IPS-NIHi11 (cell line): ENCODE results near the gene PDCD4.
"Not testable (repeated sequence)": the region's sequence is repeated elsewhere in the genome, so short reads cannot be mapped to it uniquely, and the experiment has no call there.

ENCODE experiments used
- DNase-seq: peaks from one replicate; pipeline ENCODE4 v3.0.0; 2012; ENCODE audit warnings: mixed read lengths, low spot score

PDCD4 gene

DNA sequence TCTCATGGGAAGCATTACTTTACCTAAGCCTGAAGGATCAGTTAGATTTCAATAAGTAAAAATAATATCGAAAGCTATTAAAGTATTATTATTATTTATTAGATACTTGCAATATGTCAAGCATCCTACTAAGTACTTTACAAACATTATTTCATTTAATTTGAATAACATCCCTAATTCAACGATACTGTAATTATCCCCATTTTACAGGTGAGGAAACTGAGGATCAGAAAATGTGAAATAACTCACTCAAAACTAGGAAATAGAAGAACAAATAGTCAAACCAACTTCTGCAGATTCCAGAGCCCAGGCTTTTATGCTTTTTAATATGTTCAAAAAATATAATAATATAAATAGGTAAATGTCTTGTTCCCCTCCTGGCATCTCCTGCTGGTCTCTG, 10.3 kb upstream of the PDCD4 start:
- no peak for DNase-seq

DNA sequence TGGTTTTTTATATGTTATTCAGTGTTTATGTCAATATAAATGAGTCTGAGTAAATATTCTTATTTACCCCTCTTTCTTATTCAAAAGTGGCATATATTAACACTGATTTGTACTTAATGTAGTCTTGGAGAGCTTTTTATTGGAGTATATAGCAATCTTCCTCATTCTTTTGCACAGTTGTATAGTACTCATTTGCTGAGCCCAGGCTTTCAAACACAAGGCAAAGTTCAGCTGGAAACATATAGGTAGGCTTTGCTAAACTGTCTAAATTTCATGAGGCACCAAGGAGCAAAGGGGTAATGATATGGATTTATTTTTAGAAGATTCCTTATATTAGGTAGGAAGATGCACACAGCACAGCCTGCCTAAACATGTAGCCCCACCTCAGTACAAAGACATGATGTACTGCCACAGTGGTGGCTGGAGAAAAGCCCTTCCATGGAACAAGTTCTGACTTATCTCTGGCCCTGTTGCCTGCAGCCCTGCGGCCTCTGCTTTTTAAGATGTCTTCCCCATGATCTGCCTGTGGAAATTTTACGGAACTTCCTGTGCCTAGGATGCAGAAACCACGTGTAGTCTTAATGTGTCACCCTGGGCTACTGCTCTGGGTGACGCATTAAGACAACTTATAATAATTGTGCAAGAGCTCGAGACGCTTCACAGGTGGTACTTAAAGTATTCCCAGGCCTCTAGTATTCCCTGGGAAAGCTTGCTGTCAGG, 9.6 kb upstream of the PDCD4 start:
- DNase-seq, result no peak

- no peak for DNase-seq
These were observed 8.8 kb upstream of the PDCD4 start for GRCh38 chr10:110862961-110863360.

GRCh38 chr10:110863361-110863760, 8.4 kb upstream of the PDCD4 start:
- no peak for DNase-seq

GRCh38 chr10:110863956-110864355, 7.8 kb upstream of the PDCD4 start:
- no peak for DNase-seq

- DNase-seq, result no peak
These were observed 7.0 kb upstream of the PDCD4 start for GRCh38 chr10:110864662-110865140.

DNA sequence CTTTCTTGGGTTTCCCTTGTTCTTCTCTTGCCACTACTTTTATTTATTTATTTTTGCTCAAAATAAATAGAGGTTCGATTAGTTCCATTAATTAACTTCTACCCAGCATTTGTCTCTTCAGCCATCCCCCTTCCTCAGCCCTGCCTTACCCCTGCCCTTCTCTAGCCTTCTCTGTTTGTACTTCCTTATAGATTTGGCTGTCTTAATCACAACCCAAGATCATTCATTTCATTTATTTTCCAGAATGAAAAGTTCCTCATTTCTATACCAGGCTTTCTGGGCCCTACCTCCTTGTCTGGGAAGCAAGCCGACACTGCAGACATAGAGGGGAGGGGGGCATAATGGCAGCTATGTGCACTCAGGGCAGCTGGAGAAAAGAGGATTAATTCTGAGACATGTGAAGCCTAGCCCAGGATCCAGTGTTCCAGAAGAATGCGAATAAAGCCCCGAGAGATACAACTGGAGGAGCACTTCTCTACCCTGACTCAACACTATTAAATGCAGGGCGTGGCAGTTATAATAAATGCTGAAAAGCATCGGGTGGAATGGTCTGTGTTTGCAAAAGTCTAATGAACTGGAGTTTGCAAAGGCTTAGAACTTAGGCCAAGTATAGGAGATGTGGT, 6.4 kb upstream of the PDCD4 start:
- DNase-seq, result no peak

- no peak for DNase-seq
These were observed 5.8 kb upstream of the PDCD4 start for GRCh38 chr10:110865809-110866482.

DNA sequence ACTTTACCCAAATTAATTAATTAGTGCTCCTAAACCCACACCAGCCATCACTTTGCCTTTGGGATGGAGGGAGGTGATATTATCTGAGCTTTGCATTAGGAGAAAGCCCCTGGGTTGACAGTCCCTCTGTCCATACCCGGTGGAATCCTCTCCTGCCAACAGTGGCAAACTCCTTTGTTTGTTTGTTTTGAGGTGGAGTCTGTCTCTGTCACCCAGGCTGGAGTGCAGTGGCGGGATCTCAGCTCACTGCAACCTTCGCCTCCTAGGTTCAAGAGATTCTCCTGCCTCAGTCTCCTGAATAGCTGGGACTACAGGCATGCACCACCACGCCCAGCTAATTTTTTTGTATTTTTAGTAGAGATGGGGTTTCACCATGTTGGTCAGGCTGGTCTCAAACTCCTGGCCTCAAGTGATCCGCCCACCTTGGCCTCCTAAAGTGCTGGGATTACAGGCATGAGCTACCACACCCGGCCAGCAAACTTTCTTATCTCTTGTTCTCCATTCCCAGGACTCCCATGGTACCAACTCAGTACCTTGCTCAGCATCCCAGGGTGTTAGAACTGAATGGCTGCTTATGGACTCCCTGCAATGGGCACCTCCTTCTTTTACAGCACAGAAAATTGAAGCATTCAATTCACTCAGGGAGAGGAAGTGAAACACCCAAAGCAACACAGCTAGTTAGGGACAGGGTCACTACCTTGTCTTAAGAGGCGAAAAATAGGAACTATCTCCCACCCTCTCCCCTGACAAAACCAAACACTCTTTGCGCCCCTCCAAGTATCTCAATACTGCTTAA, 4.5 kb upstream of the PDCD4 start:
- DNase-seq, result not testable (repeated sequence)

GRCh38 chr10:110867807-110868465, 3.8 kb upstream of the PDCD4 start:
- no peak for DNase-seq

DNA sequence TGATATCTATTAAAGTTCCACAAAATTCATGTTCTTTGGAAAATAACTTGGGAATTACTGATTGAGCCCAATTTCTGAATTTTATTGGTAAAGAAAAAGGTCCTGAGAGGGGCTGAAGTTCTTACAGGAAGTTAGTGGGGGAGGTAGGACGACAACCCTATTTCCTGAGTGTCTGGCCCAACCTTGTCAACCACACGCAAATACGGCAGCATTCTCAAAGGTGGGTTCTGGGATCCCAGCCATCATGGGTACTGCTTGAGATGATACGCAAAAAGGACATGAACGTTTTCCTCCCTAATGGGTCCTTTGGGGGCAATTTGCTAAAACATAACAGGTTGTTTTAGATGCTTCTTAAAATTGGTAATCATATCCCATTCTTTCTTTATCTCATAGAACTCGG, 2.7 kb upstream of the PDCD4 start:
- DNase-seq, result no peak

GRCh38 chr10:110870823-110871297, 868 bp upstream of the PDCD4 start:
- DNase-seq, result no peak

DNA sequence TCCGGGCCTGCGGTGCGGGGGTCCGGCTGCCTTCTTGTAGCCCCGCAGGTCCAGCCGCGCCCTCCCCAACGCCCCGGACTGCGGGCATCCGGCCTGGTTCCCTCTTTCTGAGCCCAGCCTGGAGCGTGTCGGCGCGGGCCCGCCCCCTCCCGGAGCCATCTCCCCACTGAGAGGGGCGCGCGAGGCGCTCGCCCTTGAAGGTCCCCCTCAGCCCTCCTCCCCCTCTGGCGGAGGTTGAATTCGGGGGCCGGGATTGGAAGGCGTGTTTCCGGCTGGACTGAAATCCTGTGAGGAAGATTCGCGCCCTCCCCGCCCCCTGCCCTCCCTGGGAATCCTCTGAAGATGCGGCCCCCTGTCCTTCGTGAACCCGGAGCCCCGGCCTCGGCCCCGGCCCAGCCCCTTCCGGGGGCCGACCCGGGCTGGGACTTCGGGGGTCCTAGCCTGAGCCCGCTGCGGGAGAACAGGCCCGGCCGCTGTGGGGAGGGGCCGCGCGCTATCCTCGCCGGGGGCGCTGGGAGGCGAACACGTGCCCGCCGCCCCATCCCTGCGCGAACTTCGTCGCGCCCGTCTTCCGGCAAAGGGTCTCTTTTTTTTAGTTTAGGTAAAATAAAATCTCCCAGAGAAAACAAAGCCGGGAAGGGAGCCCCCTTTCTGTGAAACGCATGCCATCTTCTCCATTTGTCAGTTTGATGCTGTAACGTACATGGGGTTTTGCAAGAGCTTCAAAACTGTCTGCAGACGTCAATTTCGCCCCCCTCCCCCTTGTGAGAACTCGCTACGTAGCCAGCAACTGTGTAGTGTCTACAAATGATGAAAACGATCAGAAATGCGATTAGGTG, 636 bp downstream of the PDCD4 start:
- peak; percentile 75 for DNase-seq

GRCh38 chr10:110872984-110873923, 1.5 kb downstream of the PDCD4 start:
- no peak for DNase-seq

- DNase-seq, result no peak
These were observed 2.2 kb downstream of the PDCD4 start for GRCh38 chr10:110873951-110874350.

- DNase-seq, result no peak
These were observed 4.3 kb downstream of the PDCD4 start for GRCh38 chr10:110876000-110876399.

DNA sequence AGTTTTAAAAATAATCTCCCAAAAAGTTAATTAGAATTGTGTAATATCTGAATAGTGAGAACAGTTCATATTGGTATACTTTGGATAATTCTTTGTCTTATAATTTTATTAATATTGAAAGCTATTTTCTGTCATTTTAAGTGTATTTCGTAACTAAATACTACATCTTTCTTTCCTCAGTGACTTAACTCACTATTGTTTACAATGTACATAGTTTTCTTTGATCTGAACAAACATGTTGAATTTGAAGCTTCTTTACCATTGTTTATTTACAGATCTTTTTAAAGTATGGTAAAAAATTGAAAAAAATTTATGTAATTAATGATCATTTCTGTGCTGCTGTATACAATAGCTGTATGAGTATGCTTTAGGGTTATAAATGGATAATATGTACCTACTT, 5.1 kb downstream of the PDCD4 start:
- no peak for DNase-seq

GRCh38 chr10:110880012-110880411, 8.3 kb downstream of the PDCD4 start:
- no peak for DNase-seq

DNA sequence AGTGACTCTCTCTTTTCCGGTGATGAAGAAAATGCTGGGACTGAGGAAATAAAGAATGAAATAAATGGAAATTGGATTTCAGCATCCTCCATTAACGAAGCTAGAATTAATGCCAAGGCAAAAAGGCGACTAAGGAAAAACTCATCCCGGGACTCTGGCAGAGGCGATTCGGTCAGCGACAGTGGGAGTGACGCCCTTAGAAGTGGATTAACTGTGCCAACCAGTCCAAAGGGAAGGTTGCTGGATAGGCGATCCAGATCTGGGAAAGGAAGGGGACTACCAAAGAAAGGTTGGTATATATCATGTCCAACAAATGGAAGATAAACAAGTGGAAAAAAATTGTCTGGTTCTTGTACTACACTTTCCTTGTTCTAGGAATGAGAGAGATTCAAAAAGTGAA, 9.5 kb downstream of the PDCD4 start:
- DNase-seq, result no peak

DNA sequence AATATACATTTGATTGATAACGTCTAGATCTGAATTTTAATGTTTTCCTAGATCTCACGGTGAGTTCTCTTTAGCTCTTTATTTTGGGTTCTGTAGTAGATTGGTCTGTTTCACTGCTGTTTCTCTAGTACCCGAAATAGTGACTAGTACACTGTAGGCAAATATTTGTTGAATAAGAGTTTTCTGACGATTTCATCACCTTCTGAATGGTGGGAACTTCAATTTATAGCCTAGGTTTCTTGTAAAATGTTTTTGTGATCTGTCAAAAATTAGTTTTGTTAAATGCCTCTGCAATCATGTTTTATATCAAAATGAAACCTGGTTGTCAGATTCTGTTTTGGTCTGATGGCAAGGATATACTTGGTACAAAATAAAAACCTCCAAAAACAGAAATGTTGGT, 10.2 kb downstream of the PDCD4 start:
- DNase-seq, result no peak
